HCT116 (cell line): ENCODE results near the gene SLC25A39. TPM values are rescaled to one million over a fixed set of nuclear protein-coding genes. Genes with fewer than 3 reads are reported as not detected.

Experiments used
- ATAC-seq: fragments of 200-7000 bp; cut with Tn5 transposase; 2 replicates; pipeline ENCODE4 v1.9.1; 2020; ENCODE audit warnings: mild to moderate bottlenecking, moderate library complexity
- BruUV-seq: library from RNA; stranded (reverse); fragments of 400-500 nt; replicated peaks from 2 replicates; lab custom pipeline; 2021; lab: Mats Ljungman, UMichigan
- CTCF ChIA-PET: fragments of 300-600 bp; sonication (Branson Sonifier 250); formaldehyde crosslinking; loops from one replicate; lab custom pipeline; 2021; ENCODE audit warnings: antibody characterized with exemption; lab: Charles Lee
- POLR2A ChIA-PET: fragments of 300-600, 350-600 bp; sonication (Branson Sonifier 250); formaldehyde crosslinking; loops from one replicate; lab custom pipeline; 2021; ENCODE audit warnings: antibody characterized with exemption; lab: Charles Lee
- RAD21 ChIA-PET, 2 experiments: fragments of 300-600 bp; sonication (Branson Sonifier 250); formaldehyde crosslinking; loops; one replicate each; lab custom pipeline; 2023; ENCODE audit warnings: low total read pairs in 2 of 2; ENCODE audit not compliant: uncharacterized antibody in 2 of 2, unreplicated experiment in 2 of 2, low non-redundant PET in 1 of 2; lab: Charles Lee
- DNase-seq: peaks from one replicate; pipeline ENCODE4 v3.0.0-alpha.2; 2010; ENCODE audit warnings: low read depth, low spot score
- H2AFZ ChIP-seq: fragments of 200-600 bp; shearing (Covaris generic), sonication (generic); 2 replicates; pipeline ENCODE4 v1.6.1; 2017; ENCODE audit warnings: low read depth, mixed run types, mixed read lengths, antibody characterized with exemption, low read length; ENCODE audit not compliant: poor library complexity, severe bottlenecking
- H3K27ac ChIP-seq: 2 replicates; pipeline ENCODE4 v1.5.1; 2012; ENCODE audit warnings: low read depth, low read length
- H3K27me3 ChIP-seq: fragments of 200-600 bp; sonication (generic); 2 replicates; pipeline ENCODE4 v1.6.1; 2016; ENCODE audit warnings: mixed run types, low read length, mixed read lengths; ENCODE audit not compliant: insufficient read depth
- H3K36me3 ChIP-seq, 2 experiments: fragments of 200-500 bp in 1 of 2; fragments of 200-600 bp in 1 of 2; sonication (Bioruptor generic) in 1 of 2; sonication (generic) in 1 of 2; 2 replicates each; pipeline versions ENCODE4 v1.5.1 to v1.6.1; 2014 to 2016; ENCODE audit warnings: low read length in 2 of 2, inconsistent platforms in 1 of 2, mixed read lengths in 1 of 2, mixed run types in 1 of 2; ENCODE audit not compliant: insufficient read depth in 2 of 2, control insufficient read depth in 1 of 2
- H3K4me1 ChIP-seq, 2 experiments: fragments of 200-600 bp in 1 of 2; sonication (generic) in 1 of 2; 2 replicates each; pipeline versions ENCODE4 v1.5.1 to v1.6.1; 2012 to 2017; ENCODE audit warnings: low read length in 2 of 2, inconsistent platforms in 1 of 2, mild to moderate bottlenecking in 1 of 2, mixed read lengths in 1 of 2, mixed run types in 1 of 2, moderate library complexity in 1 of 2; ENCODE audit not compliant: insufficient read depth in 2 of 2, control insufficient read depth in 1 of 2
- H3K4me2 ChIP-seq: fragments of 200-600 bp; sonication (generic); 2 replicates; pipeline ENCODE4 v1.6.1; 2017; ENCODE audit warnings: mixed run types, low read length, mixed read lengths
- H3K4me3 ChIP-seq, 2 experiments: fragments of 200-600 bp in 1 of 2; sonication (generic) in 1 of 2; replicated peaks in 1 of 2; 2 replicates each; pipeline ENCODE4 v1.5.1; 2011 to 2016; ENCODE audit warnings: low read length in 2 of 2, control low read depth in 1 of 2, low read depth in 1 of 2, mild to moderate bottlenecking in 1 of 2, mixed read lengths in 1 of 2, mixed run types in 1 of 2
- H3K79me2 ChIP-seq: fragments of 200-600 bp; sonication (generic); 2 replicates; pipeline ENCODE4 v1.6.1; 2017; ENCODE audit warnings: mild to moderate bottlenecking, mixed run types, low read length, moderate library complexity, mixed read lengths; ENCODE audit not compliant: insufficient read depth
- H3K9ac ChIP-seq: fragments of 200-600 bp; sonication (generic); 2 replicates; pipeline ENCODE4 v1.6.1; 2016; ENCODE audit warnings: low read length, mixed read lengths
- H3K9me2 ChIP-seq: fragments of 200-600 bp; sonication (generic), shearing (Covaris generic); 2 replicates; pipeline ENCODE4 v1.6.1; 2017; ENCODE audit warnings: mixed run types, mild to moderate bottlenecking, moderate library complexity; ENCODE audit not compliant: insufficient read depth
- H3K9me3 ChIP-seq, 2 experiments: fragments of 200-500 bp in 1 of 2; fragments of 200-600 bp in 1 of 2; sonication (Bioruptor generic) in 1 of 2; sonication (generic) in 1 of 2; 2 replicates each; pipeline ENCODE4 v1.6.1; 2014 to 2017; ENCODE audit warnings: low read length in 2 of 2, mixed read lengths in 2 of 2, inconsistent platforms in 1 of 2, low read depth in 1 of 2, mild to moderate bottlenecking in 1 of 2, mixed run types in 1 of 2, moderate library complexity in 1 of 2; ENCODE audit not compliant: control insufficient read depth in 1 of 2, insufficient read depth in 1 of 2
- H4K20me1 ChIP-seq: fragments of 200-600 bp; sonication (generic), shearing (Covaris generic); 2 replicates; pipeline ENCODE4 v1.6.1; 2017; ENCODE audit warnings: mixed run types, mild to moderate bottlenecking, moderate library complexity; ENCODE audit not compliant: insufficient read depth
- ELF1 ChIP-seq: IDR thresholded peaks from 2 replicates; pipeline ENCODE4 v1.6.1; 2012; ENCODE audit warnings: low read depth, borderline replicate concordance
- FOSL1 ChIP-seq: IDR thresholded peaks from 2 replicates; pipeline ENCODE4 v1.6.1; 2012; ENCODE audit warnings: low read depth
- RAD21 ChIP-seq: IDR thresholded peaks from 2 replicates; pipeline ENCODE4 v1.6.1; 2012; ENCODE audit warnings: low read depth, mild to moderate bottlenecking
- SP1 ChIP-seq: IDR thresholded peaks from 2 replicates; pipeline ENCODE4 v1.6.1; 2012; ENCODE audit warnings: low read depth
- SRF ChIP-seq: IDR thresholded peaks from 2 replicates; pipeline ENCODE4 v1.6.1; 2012; ENCODE audit warnings: low read depth
- TCF7L2 ChIP-seq: IDR thresholded peaks from 2 replicates; pipeline ENCODE4 v1.7.0; 2011; ENCODE audit warnings: borderline replicate concordance, inconsistent platforms; ENCODE audit not compliant: insufficient read depth, insufficient read length; ENCODE audit errors: extremely low read depth
- ZFX ChIP-seq: fragments of 450-650 bp; IDR thresholded peaks from 2 replicates; pipeline ENCODE4 v1.6.1; 2017
- ZNF274 ChIP-seq: fragments of 200-500 bp; sonication (Bioruptor generic); IDR thresholded peaks from 2 replicates; pipeline ENCODE4 v1.6.1; 2014; ENCODE audit warnings: mild to moderate bottlenecking, low read depth, low read length, inconsistent platforms
- intact Hi-C: fragments of 100-400 bp; cut with micrococcal nuclease; formaldehyde crosslinking; loops from 2 replicates; pipeline ENCODE4 v1.10.0; 2022
- total RNA-seq: library from RNA; stranded (reverse); gene quantifications from one replicate; pipeline ENCODE4 v1.2.1, GENCODE V29; 2021; ENCODE audit not compliant: unreplicated experiment
- TF ChIP-seq, protein P1 (sequence below): IDR thresholded peaks from 2 replicates; pipeline ENCODE4 v1.6.1; 2012

SLC25A39 gene
- total RNA-seq, 1 experiment from 2014 or later, result 326 TPM

DNA sequence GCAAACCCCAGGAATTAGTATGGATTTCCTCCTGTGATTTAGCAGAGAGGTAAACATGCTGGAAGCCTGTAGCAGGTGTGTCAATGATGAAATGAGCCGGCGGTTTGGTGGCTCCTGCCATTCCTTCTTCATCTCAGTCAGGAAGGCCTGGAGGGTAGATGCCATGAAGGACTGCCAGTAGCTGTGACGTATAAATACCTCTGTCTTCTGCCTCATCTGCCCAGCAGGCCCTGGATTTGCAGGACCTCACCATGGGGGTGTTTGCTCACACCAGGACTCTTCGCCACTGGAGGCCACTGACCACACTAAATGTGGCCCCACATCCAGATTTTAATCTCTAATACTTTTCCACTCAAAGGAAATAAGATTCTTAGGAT, 40.6 kb downstream of the SLC25A39 start:
- no TSS peak for BruUV-seq
- Histone ChIP-seq H3K9me3 (no peaks in the 10 kb centered on the region), H3K9me2 (no peaks in the 10 kb centered on the region), H3K4me3 (no peak overlapping the region), H3K4me1 (peaks cover 0 to 11% of the 10 kb centered on the region in 2 experiments; a peak in 2 of 4 replicates), H3K9ac (no peak overlapping the region), H3K36me3 (no peaks in the 10 kb centered on the region), H2AFZ (no peak overlapping the region), H3K27me3 (no peaks in the 10 kb centered on the region), H4K20me1 (no peaks in the 10 kb centered on the region), H3K79me2 (no peaks in the 10 kb centered on the region), H3K27ac (no peak overlapping the region), H3K4me2 (no peak overlapping the region)
- CTCF ChIA-PET, result no interaction called here
- ATAC-seq, result no peak
- RAD21 ChIA-PET, result no interaction called here
- no peak for DNase-seq
- intact Hi-C loops, result no loop called here
- POLR2A ChIA-PET, result no interaction called here
- TF ChIP-seq RAD21 (no peak), FOSL1 (no peak), SRF (no peak)
- TF ChIP-seq, all 23 proteins: peak for 0

DNA sequence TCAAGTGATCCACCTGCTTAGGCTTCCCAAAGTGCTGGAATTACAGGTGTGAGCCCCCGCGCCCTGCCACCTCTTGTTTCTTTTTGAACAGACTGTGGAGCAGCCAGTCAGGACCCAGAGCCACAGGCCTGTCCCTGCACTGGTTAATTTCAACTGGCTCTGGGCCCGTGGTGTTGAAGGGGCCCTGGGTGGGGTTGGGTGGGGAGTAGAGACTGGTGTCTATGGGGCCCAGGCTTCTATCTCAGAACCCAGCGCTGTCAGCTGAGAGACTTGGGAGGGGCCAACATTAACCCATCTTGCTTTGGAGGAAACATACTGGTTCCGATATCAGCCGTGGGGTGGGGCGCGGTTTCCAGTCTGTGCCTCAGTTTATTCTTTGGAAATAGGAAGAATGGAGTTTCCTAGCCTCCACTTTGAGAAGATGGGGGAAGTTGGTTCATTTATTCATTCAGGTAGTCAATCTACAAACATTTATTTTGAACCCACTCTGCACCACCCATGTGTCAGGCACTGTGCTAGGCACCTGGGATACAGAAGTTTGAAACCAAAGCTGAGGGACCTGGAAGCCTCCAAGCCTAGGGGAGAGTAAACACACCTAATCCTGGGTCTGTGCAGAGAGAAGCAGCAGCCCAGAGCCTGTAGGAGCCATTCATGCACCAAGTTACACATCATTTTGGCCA, 41.1 kb downstream of the SLC25A39 start:
- BruUV-seq, result no TSS peak
- ChIA-PET POLR2A (no interaction called here), RAD21 (no interaction called here), CTCF (no interaction called here)
- Histone ChIP-seq H3K4me1 (peaks cover 0 to 11% of the 10 kb centered on the region in 2 experiments; a peak in 2 of 4 replicates), H3K9me2 (no peaks in the 10 kb centered on the region), H4K20me1 (no peaks in the 10 kb centered on the region), H3K9ac (no peak overlapping the region), H3K27me3 (no peaks in the 10 kb centered on the region), H3K27ac (no peak overlapping the region), H3K36me3 (no peaks in the 10 kb centered on the region), H2AFZ (no peak overlapping the region), H3K9me3 (no peaks in the 10 kb centered on the region), H3K79me2 (no peaks in the 10 kb centered on the region), H3K4me3 (no peak overlapping the region), H3K4me2 (no peak overlapping the region)
- DNase-seq (no peak), ATAC-seq (no peak)
- intact Hi-C loops, result no loop called here
- TF ChIP-seq ELF1 (no peak), ZNF274 (no peak), SP1 (no peak), ZFX (no peak), TCF7L2 (no peak)
- TF ChIP-seq, protein P1, sequence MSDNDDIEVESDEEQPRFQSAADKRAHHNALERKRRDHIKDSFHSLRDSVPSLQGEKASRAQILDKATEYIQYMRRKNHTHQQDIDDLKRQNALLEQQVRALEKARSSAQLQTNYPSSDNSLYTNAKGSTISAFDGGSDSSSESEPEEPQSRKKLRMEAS, result no peak
